PC-3 (cell line): Measurements from ENCODE around the gene COL6A2. TPM values are rescaled to one million over a fixed set of nuclear protein-coding genes. Genes with fewer than 3 reads are reported as not detected.
A peak's percentile ranks its signal among the peaks of the same experiment; 100 is the strongest.

Experiments used
- ATAC-seq: fragments of 200-7000 bp; cut with Tn5 transposase; 2 replicates; pipeline ENCODE4 v1.9.1; 2020; ENCODE audit warnings: mild to moderate bottlenecking, moderate library complexity
- BruUV-seq: library from RNA; stranded (reverse); fragments of 400-500 nt; replicated peaks from 2 replicates; lab custom pipeline; 2021; lab: Mats Ljungman, UMichigan
- CTCF ChIA-PET: fragments of 300-600 bp; sonication (Branson Sonifier 250); formaldehyde crosslinking; loops from one replicate; lab custom pipeline; 2022; ENCODE audit warnings: antibody characterized with exemption; lab: Charles Lee
- POLR2A ChIA-PET: fragments of 300-600 bp; sonication (Branson Sonifier 250); formaldehyde crosslinking; loops from one replicate; lab custom pipeline; 2022; ENCODE audit warnings: antibody characterized with exemption; ENCODE audit not compliant: unreplicated experiment; lab: Charles Lee
- DNase-seq: peaks from one replicate; pipeline ENCODE4 v3.0.0-alpha.2; 2015
- H2AFZ ChIP-seq: fragments of 300-600 bp; sonication (generic); 2 replicates; pipeline ENCODE4 v1.6.0; 2016; ENCODE audit warnings: antibody characterized with exemption, low read length
- H3F3A ChIP-seq: fragments of 300-600 bp; sonication (generic); one replicate; pipeline ENCODE4 v1.6.0; 2017; ENCODE audit warnings: antibody characterized with exemption, low read length, control low read depth, mild to moderate bottlenecking; ENCODE audit not compliant: unreplicated experiment
- H3K27ac ChIP-seq: fragments of 300-600 bp; sonication (generic); 2 replicates; pipeline ENCODE4 v1.5.1; 2016; ENCODE audit warnings: mild to moderate bottlenecking, low read length
- H3K27me3 ChIP-seq: fragments of 300-600 bp; sonication (generic); 2 replicates; pipeline ENCODE4 v1.6.1; 2016; ENCODE audit warnings: low read length, mixed read lengths
- H3K36me3 ChIP-seq: fragments of 300-600 bp; sonication (generic); 2 replicates; pipeline ENCODE4 v1.6.1; 2016; ENCODE audit warnings: low read depth, mixed run types, low read length, mixed read lengths
- H3K4me1 ChIP-seq: fragments of 300-600 bp; sonication (generic); 2 replicates; pipeline ENCODE4 v1.5.1; 2016; ENCODE audit warnings: low read length; ENCODE audit not compliant: insufficient read depth
- H3K4me2 ChIP-seq: fragments of 300-600 bp; sonication (generic); 2 replicates; pipeline ENCODE4 v1.6.0; 2016; ENCODE audit warnings: low read length
- H3K4me3 ChIP-seq: fragments of 300-600 bp; sonication (generic); 2 replicates; pipeline ENCODE4 v1.5.1; 2016; ENCODE audit warnings: mild to moderate bottlenecking, low read length, mixed read lengths
- H3K79me2 ChIP-seq: fragments of 300-600 bp; sonication (generic); 2 replicates; pipeline ENCODE4 v1.6.1; 2017; ENCODE audit warnings: low read length, mixed read lengths
- H3K9ac ChIP-seq: fragments of 300-600 bp; sonication (generic); 2 replicates; pipeline ENCODE4 v1.6.0; 2016; ENCODE audit warnings: mild to moderate bottlenecking, low read length
- H3K9me2 ChIP-seq: fragments of 300-600 bp; sonication (generic); replicated peaks from 2 replicates; pipeline ENCODE4 v1.6.1; 2016; ENCODE audit warnings: mixed run types, low read length, mixed read lengths
- H3K9me3 ChIP-seq: fragments of 300-600 bp; sonication (generic); 2 replicates; pipeline ENCODE4 v1.6.1; 2016; ENCODE audit warnings: low read length, mixed read lengths
- H4K20me1 ChIP-seq: fragments of 300-600 bp; sonication (generic); 2 replicates; pipeline ENCODE4 v1.6.1; 2016; ENCODE audit warnings: low read length, mixed read lengths
- CTCF ChIP-seq: fragments of 300-600 bp; sonication (generic); conservative IDR thresholded peaks from 2 replicates; pipeline ENCODE4 v1.5.1; 2017; ENCODE audit warnings: antibody characterized with exemption, low read depth, mild to moderate bottlenecking, low read length
- EZH2 ChIP-seq: fragments of 300-600 bp; sonication (generic); IDR thresholded peaks from one replicate; pipeline ENCODE4 v1.6.1; 2017; ENCODE audit warnings: antibody characterized with exemption, mild to moderate bottlenecking, low read length; ENCODE audit not compliant: unreplicated experiment
- EZH2phosphoT487 ChIP-seq: fragments of 300-600 bp; sonication (generic); IDR thresholded peaks from 2 replicates; pipeline ENCODE4 v1.6.1; 2018; ENCODE audit warnings: mild to moderate bottlenecking, antibody characterized with exemption, low read length, borderline replicate concordance
- intact Hi-C: fragments of 100-400 bp; cut with micrococcal nuclease; formaldehyde crosslinking; loops from 2 replicates; pipeline ENCODE4 v1.9.0; 2023
- total RNA-seq: library from RNA; depleted of rRNA; stranded (reverse); fragments of >200 nt; gene quantifications from 2 replicates; pipeline ENCODE4 v1.2.3, GENCODE V29; 2014

COL6A2 gene
- total RNA-seq, 1 experiment from 2014 or later = 521 TPM

- no peak overlapping the region for H2AFZ ChIP-seq
- no peaks in the 10 kb centered on the region for H4K20me1 ChIP-seq
- H3K27me3 ChIP-seq = no peaks in the 10 kb centered on the region
- ChIA-PET POLR2A (no interaction called here), CTCF (interaction anchor here (0.7 kb wide), 1 partner anchor 36 kb away, joined by 3 read pairs; no protein-coding TSS in a partner anchor)
- H3F3A ChIP-seq = no peaks in the 10 kb centered on the region
- peaks cover 74% of the 10 kb centered on the region for H3K36me3 ChIP-seq
- H3K9ac ChIP-seq = no peak overlapping the region
- no peaks in the 10 kb centered on the region for H3K79me2 ChIP-seq
- BruUV-seq = no TSS peak
- H3K4me3 ChIP-seq = no peak overlapping the region
- TF ChIP-seq EZH2phosphoT487 (no peak), EZH2 (no peak), CTCF (no peak)
- no peak overlapping the region for H3K4me2 ChIP-seq
- H3K9me2 ChIP-seq = no peaks in the 10 kb centered on the region
- peaks cover 25% of the 10 kb centered on the region for H3K4me1 ChIP-seq
- intact Hi-C loops = no loop called here
- no peak for ATAC-seq
- no peaks in the 10 kb centered on the region for H3K9me3 ChIP-seq
- DNase-seq = no peak
- 0 out of 2 replicates have a peak overlapping the region, but pooled peaks have one; percentile 39 for H3K27ac ChIP-seq
These were observed 19.8 kb downstream of the COL6A2 start for GRCh38 chr21:46117586-46118315.

GRCh38 chr21:46118316-46119143, 20.6 kb downstream of the COL6A2 start:
- H3K27ac ChIP-seq = no peak overlapping the region
- no peak for DNase-seq
- peaks cover 72% of the 10 kb centered on the region for H3K36me3 ChIP-seq
- ATAC-seq = no peak
- H3K4me3 ChIP-seq = no peak overlapping the region
- CTCF ChIA-PET = no interaction called here
- no peak overlapping the region for H3K9ac ChIP-seq
- H3F3A ChIP-seq = no peaks in the 10 kb centered on the region
- no peaks in the 10 kb centered on the region for H4K20me1 ChIP-seq
- no peaks in the 10 kb centered on the region for H3K27me3 ChIP-seq
- H3K79me2 ChIP-seq = no peaks in the 10 kb centered on the region
- peaks cover 25% of the 10 kb centered on the region for H3K4me1 ChIP-seq
- H3K4me2 ChIP-seq = no peak overlapping the region
- no TSS peak for BruUV-seq
- POLR2A ChIA-PET = no interaction called here
- intact Hi-C loops = no loop called here
- no peaks in the 10 kb centered on the region for H3K9me3 ChIP-seq
- TF ChIP-seq EZH2phosphoT487 = no peak
- TF ChIP-seq CTCF = no peak
- no peak for TF ChIP-seq EZH2
- no peaks in the 10 kb centered on the region for H3K9me2 ChIP-seq
- H2AFZ ChIP-seq = no peak overlapping the region
